ENCODE data around the gene ABCC5.
A peak's percentile ranks its signal among the peaks of the same experiment; 100 is the strongest.
"Not testable (repeated sequence)": the region's sequence is repeated elsewhere in the genome, so short reads cannot be mapped to it uniquely, and the experiment has no call there.

ABCC5 gene

GRCh38 chr3:184017672-184018423, at the start of gene ABCC5:
Gene ABCC5 (minus strand): TSS chr3:184017884. CDS start chr3:184014392, 3,492 bp downstream.
- peak within 1 kb of the TSS; percentile 100 for H3K4me3 ChIP-seq (ENCODE audit: low read length)
- peaks cover 10% of the 10 kb centered on the region for H3K4me1 ChIP-seq (ENCODE audit: control insufficient read depth, insufficient read depth, low read length)
- peak within 1 kb of the TSS; percentile 82 for H3K27ac ChIP-seq (ENCODE audit: low read depth, low read length)
- H3K27me3 ChIP-seq (ENCODE audit: control insufficient read depth, insufficient read depth, low read length) = no peaks in the 10 kb centered on the region
- H3K36me3 ChIP-seq (ENCODE audit: control insufficient read depth, insufficient read depth, low read length) = no peaks in the 10 kb centered on the region
- H3K9ac ChIP-seq (ENCODE audit: low read length) = peak within 1 kb of the TSS; percentile 59

DNA sequence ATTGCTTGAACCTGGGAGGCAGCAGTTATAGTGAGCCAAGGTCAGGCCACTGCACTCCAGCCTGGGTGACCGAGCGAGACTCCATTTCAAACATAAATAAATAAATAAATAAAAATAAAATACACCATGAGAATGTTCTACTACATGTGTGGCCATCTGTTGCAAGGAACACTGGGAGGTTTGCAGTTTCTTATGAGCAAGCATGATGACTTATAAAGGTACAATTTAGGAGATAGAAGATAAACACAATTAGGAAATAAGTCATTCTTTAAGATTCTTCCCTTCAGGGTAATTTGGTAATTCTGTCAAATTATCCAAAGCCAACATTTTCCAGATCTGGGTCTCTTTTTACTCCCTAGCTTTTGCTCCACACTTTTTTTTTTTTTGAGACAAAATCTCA, 48.5 kb upstream of the ABCC5 start:
- Histone ChIP-seq H3K4me1 (ENCODE audit: control insufficient read depth, insufficient read depth, low read length) (no peaks in the 10 kb centered on the region), H3K27ac (ENCODE audit: low read depth, low read length) (no peak overlapping the region), H3K27me3 (ENCODE audit: control insufficient read depth, insufficient read depth, low read length) (no peaks in the 10 kb centered on the region), H3K36me3 (ENCODE audit: control insufficient read depth, insufficient read depth, low read length) (no peaks in the 10 kb centered on the region), H3K9ac (ENCODE audit: low read length) (no peak overlapping the region), H3K4me3 (ENCODE audit: low read length) (no peak overlapping the region)

GRCh38 chr3:184062637-184063036, 45.0 kb upstream of the ABCC5 start:
- Histone ChIP-seq H3K4me3 (ENCODE audit: low read length) (no peak overlapping the region), H3K9ac (ENCODE audit: low read length) (no peak overlapping the region), H3K4me1 (ENCODE audit: control insufficient read depth, insufficient read depth, low read length) (no peaks in the 10 kb centered on the region), H3K36me3 (ENCODE audit: control insufficient read depth, insufficient read depth, low read length) (no peaks in the 10 kb centered on the region), H3K27me3 (ENCODE audit: control insufficient read depth, insufficient read depth, low read length) (no peaks in the 10 kb centered on the region), H3K27ac (ENCODE audit: low read depth, low read length) (no peak overlapping the region)

DNA sequence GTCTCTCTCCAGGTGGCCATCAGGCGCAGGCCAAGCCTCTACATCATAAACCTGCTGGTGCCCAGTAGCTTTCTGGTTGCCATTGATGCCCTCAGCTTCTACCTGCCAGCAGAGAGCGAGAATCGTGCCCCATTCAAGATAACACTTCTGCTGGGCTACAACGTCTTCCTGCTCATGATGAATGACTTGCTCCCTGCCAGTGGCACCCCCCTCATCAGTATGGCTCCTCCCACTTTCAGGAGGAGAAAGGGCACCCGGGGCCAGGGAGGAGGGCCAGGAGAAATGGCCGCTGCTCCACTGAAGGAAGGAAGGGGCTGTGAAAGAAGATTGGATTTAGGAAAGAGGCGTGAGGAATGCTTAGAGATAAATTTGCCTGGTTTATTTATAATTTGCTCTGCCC, 41.7 kb upstream of the ABCC5 start:
- no peaks in the 10 kb centered on the region for H3K27me3 ChIP-seq (ENCODE audit: control insufficient read depth, insufficient read depth, low read length)
- H3K4me3 ChIP-seq (ENCODE audit: low read length) = no peak overlapping the region
- H3K4me1 ChIP-seq (ENCODE audit: control insufficient read depth, insufficient read depth, low read length) = no peaks in the 10 kb centered on the region
- H3K36me3 ChIP-seq (ENCODE audit: control insufficient read depth, insufficient read depth, low read length) = no peaks in the 10 kb centered on the region
- H3K9ac ChIP-seq (ENCODE audit: low read length) = no peak overlapping the region
- no peak overlapping the region for H3K27ac ChIP-seq (ENCODE audit: low read depth, low read length)

DNA sequence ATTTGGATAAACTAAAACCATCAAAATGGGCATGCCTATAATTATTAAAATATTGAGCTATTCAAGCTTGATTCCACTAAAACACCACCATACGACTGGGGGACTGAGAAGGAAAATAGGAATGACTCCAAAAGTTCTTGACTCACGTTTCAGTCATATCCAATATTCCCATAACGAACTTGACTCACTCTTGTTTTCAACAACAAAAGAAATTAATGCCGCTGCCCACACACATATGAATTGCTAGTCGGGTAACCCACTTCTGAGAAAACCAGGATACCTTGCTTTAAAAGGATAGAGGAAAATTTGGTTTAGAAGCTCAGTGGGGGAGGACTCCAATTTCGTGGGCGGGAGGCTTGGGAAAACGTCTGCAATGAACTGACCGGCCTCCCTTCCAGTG, 40.3 kb upstream of the ABCC5 start:
- H3K9ac ChIP-seq (ENCODE audit: low read length) = no peak overlapping the region
- no peaks in the 10 kb centered on the region for H3K27me3 ChIP-seq (ENCODE audit: control insufficient read depth, insufficient read depth, low read length)
- no peak overlapping the region for H3K4me3 ChIP-seq (ENCODE audit: low read length)
- H3K27ac ChIP-seq (ENCODE audit: low read depth, low read length) = no peak overlapping the region
- no peaks in the 10 kb centered on the region for H3K36me3 ChIP-seq (ENCODE audit: control insufficient read depth, insufficient read depth, low read length)
- no peaks in the 10 kb centered on the region for H3K4me1 ChIP-seq (ENCODE audit: control insufficient read depth, insufficient read depth, low read length)

DNA sequence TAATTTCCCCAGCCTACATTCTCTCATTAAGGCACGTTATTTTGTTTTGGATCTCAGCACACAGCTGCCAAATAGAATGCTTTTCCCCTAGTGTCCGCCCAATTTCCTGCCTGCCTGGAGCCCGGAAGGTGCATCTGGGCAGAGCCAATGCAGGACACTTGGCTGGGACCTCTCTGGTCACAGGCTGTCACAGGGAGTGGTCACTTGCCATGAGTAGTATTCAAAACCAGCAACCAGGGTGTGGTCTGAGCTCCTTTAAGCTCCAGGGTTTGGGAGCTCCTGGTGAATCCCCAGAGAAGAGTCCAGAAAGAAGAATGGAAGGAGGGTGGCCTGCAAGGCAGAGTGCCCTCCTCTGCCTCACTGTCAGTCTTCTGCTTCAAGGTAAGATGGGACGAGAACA, 35.1 kb upstream of the ABCC5 start, which contains the start of gene HTR3C:
Gene HTR3C (plus strand): TSS at position 281 of the 400 bp plus-strand sequence. CDS start 34 bp downstream, at position 315.
- no peak within 1 kb of the TSS for H3K9ac ChIP-seq (ENCODE audit: low read length)
- no peak within 1 kb of the TSS for H3K4me3 ChIP-seq (ENCODE audit: low read length)
- no peak within 1 kb of the TSS for H3K27ac ChIP-seq (ENCODE audit: low read depth, low read length)
- H3K36me3 ChIP-seq (ENCODE audit: control insufficient read depth, insufficient read depth, low read length) = no peaks in the 10 kb centered on the region
- H3K27me3 ChIP-seq (ENCODE audit: control insufficient read depth, insufficient read depth, low read length) = no peaks in the 10 kb centered on the region
- H3K4me1 ChIP-seq (ENCODE audit: control insufficient read depth, insufficient read depth, low read length) = no peaks in the 10 kb centered on the region

DNA sequence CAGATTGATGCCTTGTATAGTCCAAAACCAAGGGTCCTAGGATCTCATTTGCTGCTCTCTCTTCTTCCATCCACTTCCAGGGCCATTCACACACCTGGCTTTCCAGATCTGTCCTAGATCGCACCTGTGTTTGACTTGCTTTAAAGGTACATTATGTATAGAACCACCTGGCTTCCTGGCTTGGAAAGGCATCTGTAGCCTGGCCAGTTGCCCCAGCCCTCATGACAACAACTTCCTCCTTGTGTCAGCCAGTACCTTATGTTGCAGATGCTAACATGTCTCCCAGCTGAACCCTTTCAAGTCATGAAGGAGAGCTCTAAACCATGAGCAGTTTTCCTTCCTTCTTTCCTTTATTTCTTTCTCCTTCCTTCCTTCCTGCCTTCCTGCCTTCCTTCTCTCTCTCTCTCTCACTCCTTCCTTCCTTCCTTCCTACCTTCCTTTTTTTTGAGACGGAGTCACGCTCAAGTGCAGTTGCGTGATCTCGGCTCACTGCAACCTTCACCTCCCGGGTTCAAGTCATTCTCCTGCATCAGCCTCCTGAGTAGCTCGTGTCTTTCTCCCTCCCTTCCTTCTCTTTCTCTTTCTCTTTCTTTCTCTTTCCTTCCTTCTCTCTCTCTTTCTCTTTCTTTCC, 32.6 kb upstream of the ABCC5 start:
- H3K4me1 ChIP-seq (ENCODE audit: control insufficient read depth, insufficient read depth, low read length) = no peaks in the 10 kb centered on the region
- H3K27ac ChIP-seq (ENCODE audit: low read depth, low read length) = no peak overlapping the region
- H3K27me3 ChIP-seq (ENCODE audit: control insufficient read depth, insufficient read depth, low read length) = no peaks in the 10 kb centered on the region
- H3K4me3 ChIP-seq (ENCODE audit: low read length) = no peak overlapping the region
- no peaks in the 10 kb centered on the region for H3K36me3 ChIP-seq (ENCODE audit: control insufficient read depth, insufficient read depth, low read length)
- H3K9ac ChIP-seq (ENCODE audit: low read length) = no peak overlapping the region

DNA sequence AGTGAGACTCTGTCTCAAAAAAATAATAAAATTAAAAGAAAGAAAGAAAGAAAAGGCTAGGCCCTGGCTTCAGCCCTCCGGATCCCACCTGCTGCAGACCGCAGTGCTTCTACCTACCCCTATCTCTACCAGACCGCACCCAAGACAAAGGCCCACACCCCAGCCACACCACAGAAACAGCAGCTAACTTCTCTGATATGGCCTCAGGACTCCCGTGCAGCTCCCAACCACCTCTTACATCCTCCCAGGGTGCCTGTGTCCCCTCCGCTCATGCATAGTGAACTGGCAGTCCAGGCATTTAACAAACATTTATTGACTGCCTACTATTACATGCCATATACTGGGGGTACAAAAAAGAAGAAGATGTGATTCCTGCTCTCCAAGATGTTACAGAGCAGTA, 28.3 kb upstream of the ABCC5 start:
- H3K4me1 ChIP-seq (ENCODE audit: control insufficient read depth, insufficient read depth, low read length) = no peaks in the 10 kb centered on the region
- no peaks in the 10 kb centered on the region for H3K36me3 ChIP-seq (ENCODE audit: control insufficient read depth, insufficient read depth, low read length)
- H3K27me3 ChIP-seq (ENCODE audit: control insufficient read depth, insufficient read depth, low read length) = no peaks in the 10 kb centered on the region
- no peak overlapping the region for H3K27ac ChIP-seq (ENCODE audit: low read depth, low read length)
- no peak overlapping the region for H3K9ac ChIP-seq (ENCODE audit: low read length)
- no peak overlapping the region for H3K4me3 ChIP-seq (ENCODE audit: low read length)

- Histone ChIP-seq H3K9ac (ENCODE audit: low read length) (no peak overlapping the region), H3K4me3 (ENCODE audit: low read length) (no peak overlapping the region), H3K27me3 (ENCODE audit: control insufficient read depth, insufficient read depth, low read length) (no peaks in the 10 kb centered on the region), H3K4me1 (ENCODE audit: control insufficient read depth, insufficient read depth, low read length) (no peaks in the 10 kb centered on the region), H3K27ac (ENCODE audit: low read depth, low read length) (no peak overlapping the region), H3K36me3 (ENCODE audit: control insufficient read depth, insufficient read depth, low read length) (no peaks in the 10 kb centered on the region)
These were observed 24.9 kb upstream of the ABCC5 start for GRCh38 chr3:184042617-184043016.

DNA sequence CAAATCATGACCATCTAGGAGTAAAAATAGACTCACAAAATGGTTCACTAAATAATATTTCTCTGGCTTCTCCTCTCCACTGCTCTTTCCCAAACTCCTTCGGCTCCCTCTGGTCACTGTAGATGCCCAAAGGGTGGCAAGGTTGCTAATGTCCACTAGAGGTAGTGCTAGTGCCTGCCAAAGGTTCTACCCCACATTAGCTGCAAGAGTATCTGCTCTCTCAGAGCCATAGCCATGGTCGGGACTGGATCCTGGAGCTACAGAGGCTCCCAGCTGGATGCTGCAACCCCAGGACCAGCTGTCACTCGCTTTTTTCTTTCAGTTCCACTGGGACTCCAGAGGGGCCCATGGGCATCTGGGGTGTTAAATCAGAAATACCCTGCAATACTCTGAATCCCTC, 22.3 kb upstream of the ABCC5 start:
- H3K36me3 ChIP-seq (ENCODE audit: control insufficient read depth, insufficient read depth, low read length) = no peaks in the 10 kb centered on the region
- no peaks in the 10 kb centered on the region for H3K4me1 ChIP-seq (ENCODE audit: control insufficient read depth, insufficient read depth, low read length)
- H3K27me3 ChIP-seq (ENCODE audit: control insufficient read depth, insufficient read depth, low read length) = no peaks in the 10 kb centered on the region
- H3K9ac ChIP-seq (ENCODE audit: low read length) = no peak overlapping the region
- no peak overlapping the region for H3K4me3 ChIP-seq (ENCODE audit: low read length)
- no peak overlapping the region for H3K27ac ChIP-seq (ENCODE audit: low read depth, low read length)

DNA sequence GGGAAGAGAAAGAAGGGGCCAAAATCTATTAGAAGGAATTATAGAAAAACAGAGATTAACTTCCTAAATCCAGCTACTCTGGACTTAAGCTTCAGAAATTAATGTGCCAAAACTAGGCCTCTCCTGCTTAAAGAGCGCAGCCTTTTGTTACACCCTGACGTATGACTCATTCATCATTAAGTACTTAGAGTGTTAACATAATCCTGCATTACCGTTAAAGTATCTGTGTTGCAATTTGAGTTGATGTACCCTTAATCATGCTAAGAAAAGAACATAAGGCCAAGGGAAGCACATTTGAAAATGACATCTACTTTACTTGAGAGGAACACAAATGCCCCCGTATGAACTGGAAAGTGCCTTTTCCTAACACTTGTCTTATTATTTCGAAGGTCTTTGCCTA, 21.7 kb upstream of the ABCC5 start:
- no peak overlapping the region for H3K9ac ChIP-seq (ENCODE audit: low read length)
- no peak overlapping the region for H3K27ac ChIP-seq (ENCODE audit: low read depth, low read length)
- H3K36me3 ChIP-seq (ENCODE audit: control insufficient read depth, insufficient read depth, low read length) = no peaks in the 10 kb centered on the region
- no peaks in the 10 kb centered on the region for H3K4me1 ChIP-seq (ENCODE audit: control insufficient read depth, insufficient read depth, low read length)
- no peaks in the 10 kb centered on the region for H3K27me3 ChIP-seq (ENCODE audit: control insufficient read depth, insufficient read depth, low read length)
- no peak overlapping the region for H3K4me3 ChIP-seq (ENCODE audit: low read length)

- H3K9ac ChIP-seq (ENCODE audit: low read length); H3K27me3 ChIP-seq (ENCODE audit: control insufficient read depth, insufficient read depth, low read length); H3K27ac ChIP-seq (ENCODE audit: low read depth, low read length); H3K4me1 ChIP-seq (ENCODE audit: control insufficient read depth, insufficient read depth, low read length); H3K36me3 ChIP-seq (ENCODE audit: control insufficient read depth, insufficient read depth, low read length); H3K4me3 ChIP-seq (ENCODE audit: low read length): not testable (repeated sequence)
These were observed 20.6 kb upstream of the ABCC5 start for GRCh38 chr3:184038307-184038706.

DNA sequence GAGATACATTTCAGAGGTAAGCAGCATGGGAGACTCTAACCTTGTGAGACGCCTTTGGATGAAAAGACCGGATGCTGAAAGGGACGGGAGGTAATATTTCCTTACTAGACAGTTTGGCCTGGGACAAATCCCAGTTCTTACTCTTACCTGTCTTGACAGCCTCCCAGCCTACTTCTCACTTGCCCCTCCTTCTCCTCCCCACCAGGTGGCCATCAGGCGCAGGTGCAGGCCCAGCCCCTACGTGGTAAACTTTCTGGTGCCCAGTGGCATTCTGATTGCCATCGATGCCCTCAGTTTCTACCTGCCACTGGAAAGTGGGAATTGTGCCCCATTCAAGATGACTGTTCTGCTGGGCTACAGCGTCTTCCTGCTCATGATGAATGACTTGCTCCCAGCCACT, 20.1 kb upstream of the ABCC5 start:
- Histone ChIP-seq H3K36me3 (ENCODE audit: control insufficient read depth, insufficient read depth, low read length) (no peaks in the 10 kb centered on the region), H3K27ac (ENCODE audit: low read depth, low read length) (no peak overlapping the region), H3K4me3 (ENCODE audit: low read length) (no peak overlapping the region), H3K4me1 (ENCODE audit: control insufficient read depth, insufficient read depth, low read length) (no peaks in the 10 kb centered on the region), H3K9ac (ENCODE audit: low read length) (no peak overlapping the region), H3K27me3 (ENCODE audit: control insufficient read depth, insufficient read depth, low read length) (no peaks in the 10 kb centered on the region)
